Mucosa of rectum (tissue), 2 donors: ENCODE results near the gene GRM8.
"Not testable (repeated sequence)": the region's sequence is repeated elsewhere in the genome, so short reads cannot be mapped to it uniquely, and the experiment has no call there.

ENCODE experiments used
- H3K27ac ChIP-seq, 2 donors: one replicate each; pipeline ENCODE4 v1.7.0; 2013; ENCODE audit warnings: inconsistent platforms in 2 of 2, low read depth in 2 of 2, low read length in 2 of 2
- H3K27me3 ChIP-seq, 2 donors: one replicate each; pipeline ENCODE4 v1.7.0; 2013; ENCODE audit warnings: low read length in 2 of 2; ENCODE audit not compliant: control insufficient read depth in 2 of 2, insufficient read depth in 2 of 2
- H3K36me3 ChIP-seq, 2 donors: one replicate each; pipeline ENCODE4 v1.7.0; 2013; ENCODE audit warnings: low read length in 2 of 2; ENCODE audit not compliant: control insufficient read depth in 2 of 2, insufficient read depth in 2 of 2
- H3K4me1 ChIP-seq, 2 donors: one replicate each; pipeline ENCODE4 v1.7.0; 2013; ENCODE audit warnings: low read length in 2 of 2, mild to moderate bottlenecking in 1 of 2; ENCODE audit not compliant: control insufficient read depth in 2 of 2, insufficient read depth in 2 of 2
- H3K4me3 ChIP-seq, 2 donors: one replicate each; pipeline ENCODE4 v1.7.0; 2013; ENCODE audit warnings: low read length in 2 of 2
- H3K9ac ChIP-seq, 2 donors: one replicate each; pipeline ENCODE4 v1.7.0; 2013; ENCODE audit warnings: low read length in 2 of 2, low read depth in 1 of 2, mild to moderate bottlenecking in 1 of 2
- H3K9me3 ChIP-seq, 2 donors: one replicate each; pipeline ENCODE4 v1.7.0; 2013; ENCODE audit warnings: low read length in 2 of 2; ENCODE audit not compliant: control insufficient read depth in 2 of 2
- donor health status: healthy.
- donor health status: Normal muscosa, but diverticular disease.

Gene GRM8

DNA sequence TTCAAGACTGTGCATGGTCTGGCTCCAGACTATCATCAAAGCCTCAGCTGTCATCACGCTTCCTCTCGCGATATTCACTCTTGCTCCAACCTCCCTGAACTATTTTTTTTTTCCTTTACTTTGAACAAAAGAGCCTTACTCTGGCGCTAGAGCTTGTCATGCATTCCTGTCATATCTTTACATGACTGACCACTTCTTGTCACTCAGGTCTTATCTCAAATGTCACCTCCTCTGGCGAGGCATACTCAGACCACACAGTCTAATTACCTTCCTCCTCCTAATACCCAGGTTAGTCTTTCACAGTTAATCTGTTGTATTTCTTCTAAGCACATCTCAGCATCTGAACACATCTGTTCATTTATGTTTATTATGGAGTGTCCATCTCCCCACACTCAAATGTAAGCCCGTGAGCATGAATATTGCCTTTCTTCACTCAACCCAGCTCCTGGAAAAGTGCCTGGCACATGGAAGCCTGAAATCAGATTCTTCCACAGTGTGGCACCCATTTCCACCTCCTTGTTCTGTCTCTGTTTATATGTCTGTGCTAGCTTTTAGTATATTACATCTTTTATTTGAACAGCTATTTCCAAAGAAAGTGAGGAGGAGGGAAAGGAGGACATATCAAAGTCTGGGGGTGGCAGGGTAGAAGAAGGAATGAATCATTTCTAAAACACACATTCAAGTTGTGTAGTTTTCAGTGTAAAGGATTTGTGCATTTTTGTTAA, 351.5 kb downstream of the GRM8 start:
- H3K27ac ChIP-seq, H3K4me3 ChIP-seq, H3K36me3 ChIP-seq, H3K27me3 ChIP-seq, H3K9ac ChIP-seq, H3K4me1 ChIP-seq, H3K9me3 ChIP-seq: not testable (repeated sequence)

- not testable (repeated sequence) for H3K27ac ChIP-seq, H3K9me3 ChIP-seq, H3K4me3 ChIP-seq, H3K4me1 ChIP-seq, H3K27me3 ChIP-seq, H3K9ac ChIP-seq, H3K36me3 ChIP-seq
These were observed 364.8 kb downstream of the GRM8 start for GRCh38 chr7:126887980-126888379.

DNA sequence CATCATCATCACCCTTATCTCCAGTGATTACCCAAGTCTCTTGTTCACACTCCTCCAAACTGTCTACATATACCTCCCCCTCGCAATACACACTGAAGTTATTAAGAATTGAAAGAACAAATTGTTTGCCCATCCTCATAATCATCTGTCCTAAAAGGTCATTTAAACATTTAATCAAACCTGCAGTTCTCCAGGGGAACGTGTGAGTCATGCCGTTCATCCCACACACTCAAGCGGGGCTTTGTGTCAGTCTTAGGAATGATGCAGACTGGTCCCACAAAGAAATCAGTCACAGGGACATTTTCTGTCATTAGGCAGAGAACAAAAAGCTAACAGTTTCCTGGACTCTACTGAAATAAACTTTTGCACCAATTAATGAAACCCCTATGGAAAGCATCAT, 365.2 kb downstream of the GRM8 start:
- H3K36me3 ChIP-seq, H3K27ac ChIP-seq, H3K9ac ChIP-seq, H3K4me3 ChIP-seq, H3K9me3 ChIP-seq, H3K4me1 ChIP-seq, H3K27me3 ChIP-seq: not testable (repeated sequence)

DNA sequence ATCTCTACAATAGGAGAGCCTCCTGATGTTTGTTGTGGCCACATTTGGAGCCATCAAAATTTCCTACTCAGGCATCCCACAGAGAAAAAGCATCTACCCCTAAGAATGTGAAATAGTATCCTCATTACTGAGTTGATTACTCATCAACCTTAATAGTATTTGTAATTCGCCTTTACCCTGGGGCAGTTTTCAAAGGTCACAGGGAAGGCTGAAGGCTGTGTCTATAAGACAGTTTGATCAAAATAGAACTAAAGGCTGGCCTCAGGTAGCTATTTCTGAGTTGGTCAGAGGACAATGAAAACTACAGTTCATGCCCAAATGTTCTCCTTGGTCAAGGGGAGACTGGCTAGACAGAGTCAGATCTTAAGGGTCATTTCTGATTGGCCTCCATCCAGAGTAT, 370.0 kb downstream of the GRM8 start:
- H3K36me3 ChIP-seq, H3K9me3 ChIP-seq, H3K27ac ChIP-seq, H3K4me1 ChIP-seq, H3K27me3 ChIP-seq, H3K4me3 ChIP-seq, H3K9ac ChIP-seq: not testable (repeated sequence)

DNA sequence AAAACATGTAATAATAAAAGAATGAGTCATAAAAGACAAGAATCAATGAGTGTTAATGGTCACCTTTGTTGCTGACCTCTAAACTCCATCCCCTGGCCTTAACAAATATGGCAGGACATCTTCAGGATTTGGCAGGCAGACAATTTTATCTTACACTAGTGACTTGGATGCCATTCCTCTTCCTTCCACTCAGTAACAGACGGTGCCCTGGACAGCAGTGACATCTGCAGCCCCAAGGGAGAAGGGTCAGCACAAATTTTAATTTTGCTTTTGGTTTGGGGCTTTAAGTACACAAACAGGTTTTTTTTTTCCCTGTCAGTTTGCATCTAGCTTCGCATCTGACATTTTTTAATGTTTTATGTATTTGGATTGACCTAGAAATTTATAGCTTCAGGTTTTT, 370.8 kb downstream of the GRM8 start:
- not testable (repeated sequence) for H3K27ac ChIP-seq, H3K27me3 ChIP-seq, H3K36me3 ChIP-seq, H3K4me1 ChIP-seq, H3K9ac ChIP-seq, H3K9me3 ChIP-seq, H3K4me3 ChIP-seq

GRCh38 chr7:126881315-126881714, 371.4 kb downstream of the GRM8 start:
- Histone ChIP-seq H3K27ac (no peak overlapping the region), H3K9ac (no peak overlapping the region), H3K36me3 (no peaks in the 10 kb centered on the region), H3K4me1 (no peaks in the 10 kb centered on the region), H3K27me3 (no peaks in the 10 kb centered on the region), H3K9me3 (no peaks in the 10 kb centered on the region), H3K4me3 (no peak overlapping the region)

DNA sequence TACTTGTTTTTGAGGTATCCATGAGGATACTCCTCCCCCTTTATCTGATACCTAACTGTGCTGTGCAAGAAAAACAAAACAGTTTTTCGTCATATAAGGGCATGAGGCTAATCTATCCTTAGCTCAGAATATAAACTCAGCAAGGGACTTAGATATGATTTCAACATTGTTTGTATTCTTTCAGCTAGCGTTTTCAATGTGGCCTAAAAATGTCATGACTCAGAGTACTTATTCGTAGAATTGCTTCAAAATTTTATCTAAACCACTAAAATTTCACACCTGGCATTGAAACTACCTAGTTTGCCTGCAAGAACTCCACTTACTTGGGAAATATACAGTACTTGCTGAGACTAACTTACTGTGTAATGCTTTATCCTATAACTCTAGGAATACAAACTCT, 376.2 kb downstream of the GRM8 start:
- not testable (repeated sequence) for H3K4me3 ChIP-seq, H3K9me3 ChIP-seq, H3K4me1 ChIP-seq, H3K27me3 ChIP-seq, H3K9ac ChIP-seq, H3K27ac ChIP-seq, H3K36me3 ChIP-seq

- H3K9ac ChIP-seq: no peak overlapping the region
- no peak overlapping the region for H3K27ac ChIP-seq
- no peaks in the 10 kb centered on the region for H3K9me3 ChIP-seq
- no peak overlapping the region for H3K4me3 ChIP-seq
- no peaks in the 10 kb centered on the region for H3K36me3 ChIP-seq
- no peaks in the 10 kb centered on the region for H3K27me3 ChIP-seq
- no peaks in the 10 kb centered on the region for H3K4me1 ChIP-seq
These were observed 395.9 kb downstream of the GRM8 start for GRCh38 chr7:126856691-126857291.

DNA sequence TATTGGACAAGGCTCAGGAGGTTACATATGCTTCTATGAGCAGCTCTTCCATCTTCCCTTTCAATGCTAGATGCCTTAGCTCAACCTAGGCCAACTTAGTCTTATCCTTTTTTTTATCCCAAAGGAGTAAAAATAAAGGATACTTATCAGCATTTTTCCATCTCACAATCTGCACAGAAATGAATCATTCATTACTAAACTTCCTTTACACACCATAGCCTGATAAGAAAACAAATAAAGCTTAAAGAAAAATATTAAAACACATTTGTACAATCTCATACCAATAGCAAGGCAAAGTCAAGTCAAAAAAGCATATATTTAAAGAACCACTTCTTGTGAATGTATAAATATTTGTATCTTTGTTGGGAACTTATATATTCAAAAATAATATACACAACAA, 407.4 kb downstream of the GRM8 start:
- Histone ChIP-seq H3K9ac (no peak overlapping the region), H3K36me3 (no peaks in the 10 kb centered on the region), H3K27ac (no peak overlapping the region), H3K4me3 (no peak overlapping the region), H3K9me3 (no peaks in the 10 kb centered on the region), H3K4me1 (no peaks in the 10 kb centered on the region), H3K27me3 (no peaks in the 10 kb centered on the region)

GRCh38 chr7:126843883-126844282, 408.9 kb downstream of the GRM8 start:
- no peaks in the 10 kb centered on the region for H3K36me3 ChIP-seq
- no peak overlapping the region for H3K9ac ChIP-seq
- H3K4me1 ChIP-seq: no peaks in the 10 kb centered on the region

More at GRCh38 chr7:126843883-126844282, 408.9 kb downstream of the GRM8 start:
- Histone ChIP-seq H3K4me3 (no peak overlapping the region), H3K9me3 (no peaks in the 10 kb centered on the region), H3K27me3 (no peaks in the 10 kb centered on the region), H3K27ac (no peak overlapping the region)
